Thoracic aorta (tissue), 2 donors: Measurements from ENCODE around the gene CES3. TPM values are rescaled to one million over a fixed set of nuclear protein-coding genes. Genes with fewer than 3 reads are reported as not detected.
"Not testable (repeated sequence)": the region's sequence is repeated elsewhere in the genome, so short reads cannot be mapped to it uniquely, and the experiment has no call there.

Source experiments
- ATAC-seq: fragments of 150-250 bp; one replicate; pipeline ENCODE4 v1.8.0; 2017; ENCODE audit warnings: low read depth; ENCODE audit not compliant: insufficient number of reproducible peaks, low FRiP score
- DNase-seq: peaks from one replicate; pipeline ENCODE4 v3.0.0-alpha.2; 2020; ENCODE audit warnings: low spot score
- H3K27ac ChIP-seq, 2 donors: fragments of 200-600 bp; sonication (generic); 1 replicate in 1 of 2; 2 replicates in 1 of 2; pipeline ENCODE4 v1.5.1; 2016; ENCODE audit warnings: mild to moderate bottlenecking in 2 of 2, moderate library complexity in 2 of 2
- H3K27me3 ChIP-seq: fragments of 200-600 bp; sonication (generic); replicated peaks from 2 replicates; pipeline ENCODE4 v1.6.0; 2016; ENCODE audit warnings: mild to moderate bottlenecking; ENCODE audit not compliant: insufficient read depth
- H3K36me3 ChIP-seq: fragments of 200-600 bp; sonication (generic); one replicate; pipeline ENCODE4 v1.5.1; 2016
- H3K4me1 ChIP-seq, 2 donors: fragments of 200-600 bp; sonication (generic); 1 replicate in 1 of 2; 2 replicates in 1 of 2; pipeline versions ENCODE4 v1.5.1 to v1.6.0; 2016; ENCODE audit warnings: low read depth in 2 of 2, mild to moderate bottlenecking in 1 of 2; ENCODE audit not compliant: control insufficient read depth in 1 of 2
- H3K4me3 ChIP-seq: fragments of 200-600 bp; sonication (generic); 2 replicates; pipeline ENCODE4 v1.5.1; 2016; ENCODE audit warnings: mild to moderate bottlenecking
- H3K9me3 ChIP-seq: fragments of 200-600 bp; sonication (generic); 2 replicates; pipeline ENCODE4 v1.5.1; 2016
- CTCF ChIP-seq: fragments of 200-600 bp; sonication (generic); IDR thresholded peaks from one replicate; pipeline ENCODE4 v1.5.1; 2019; ENCODE audit warnings: antibody characterized with exemption
- total RNA-seq, 2 donors: library from RNA; depleted of rRNA; stranded (reverse); fragments of >200 nt; gene quantifications; one replicate each; pipeline versions ENCODE4 v1.1.0 to v1.2.3, GENCODE V29; 2016

Gene CES3
- total RNA-seq, 2 donors from 2014 or later: 0.63 to 1.1 TPM

- peaks cover 4 to 12% of the 10 kb centered on the region in 2 donors for H3K4me1 ChIP-seq
- ATAC-seq (no peak), DNase-seq (no peak)
- H3K9me3 ChIP-seq: no peaks in the 10 kb centered on the region
- no peak for TF ChIP-seq CTCF
- H3K36me3 ChIP-seq: peaks cover 34% of the 10 kb centered on the region
- no peak overlapping the region for H3K27ac ChIP-seq
- H3K4me3 ChIP-seq: no peak overlapping the region
- no peaks in the 10 kb centered on the region for H3K27me3 ChIP-seq
These were observed 17.5 kb upstream of the CES3 start for GRCh38 chr16:66943426-66944053.

GRCh38 chr16:66944054-66944441 is 17.0 kb upstream of the CES3 start:
- TF ChIP-seq CTCF: no peak
- DNase-seq (no peak), ATAC-seq (no peak)
- H3K36me3 ChIP-seq: peaks cover 33% of the 10 kb centered on the region
- H3K4me3 ChIP-seq: no peak overlapping the region
- no peaks in the 10 kb centered on the region for H3K9me3 ChIP-seq
- peaks cover 8 to 17% of the 10 kb centered on the region in 2 donors for H3K4me1 ChIP-seq
- H3K27me3 ChIP-seq: no peaks in the 10 kb centered on the region
- H3K27ac ChIP-seq: no peak overlapping the region

GRCh38 chr16:66944971-66945370 is 16.1 kb upstream of the CES3 start:
- not testable (repeated sequence) for H3K27ac ChIP-seq, H3K4me3 ChIP-seq, ATAC-seq, H3K27me3 ChIP-seq, DNase-seq, H3K9me3 ChIP-seq
- Histone ChIP-seq H3K4me1 (peaks cover 8 to 19% of the 10 kb centered on the region in 2 donors), H3K36me3 (peaks cover 31% of the 10 kb centered on the region)

- TF ChIP-seq CTCF: no peak
- H3K36me3 ChIP-seq: peaks cover 23% of the 10 kb centered on the region
- DNase-seq (no peak), ATAC-seq (no peak)
- no peak overlapping the region for H3K4me3 ChIP-seq
- H3K27me3 ChIP-seq: no peaks in the 10 kb centered on the region
- no peak overlapping the region for H3K27ac ChIP-seq
- peaks cover 8 to 19% of the 10 kb centered on the region in 2 donors for H3K4me1 ChIP-seq
- H3K9me3 ChIP-seq: no peaks in the 10 kb centered on the region
These were observed 15.1 kb upstream of the CES3 start for GRCh38 chr16:66945939-66946338.

- Histone ChIP-seq H3K27me3 (no peaks in the 10 kb centered on the region), H3K4me1 (peaks cover 8 to 19% of the 10 kb centered on the region in 2 donors), H3K36me3 (peaks cover 17% of the 10 kb centered on the region), H3K27ac (no peak overlapping the region), H3K4me3 (no peak overlapping the region), H3K9me3 (no peaks in the 10 kb centered on the region)
- ATAC-seq (no peak), DNase-seq (no peak)
- TF ChIP-seq CTCF: no peak
These were observed 14.5 kb upstream of the CES3 start for GRCh38 chr16:66946541-66946940.

- TF ChIP-seq CTCF: no peak
- no peak for DNase-seq
- H3K4me3 ChIP-seq: no peak overlapping the region
- no peaks in the 10 kb centered on the region for H3K27me3 ChIP-seq
- H3K36me3 ChIP-seq: peaks cover 15% of the 10 kb centered on the region
- ATAC-seq: no peak
- peaks cover 8 to 19% of the 10 kb centered on the region in 2 donors for H3K4me1 ChIP-seq
- no peak overlapping the region for H3K27ac ChIP-seq
- H3K9me3 ChIP-seq: no peaks in the 10 kb centered on the region
These were observed 14.1 kb upstream of the CES3 start for GRCh38 chr16:66946974-66947301.
